GM23338 (cell line): ENCODE measurements around the gene MPND. TPM values are rescaled to one million over a fixed set of nuclear protein-coding genes. Genes with fewer than 3 reads are reported as not detected.
A peak's percentile ranks its signal among the peaks of the same experiment; 100 is the strongest.

Experiments
- ATAC-seq: fragments of 200-7000 bp; cut with Tn5 transposase; 3 replicates; pipeline ENCODE4 v1.9.1; 2020
- DNase-seq: peaks from one replicate; pipeline ENCODE4 v3.0.0-alpha.2; 2015; ENCODE audit warnings: low spot score
- H2AFZ ChIP-seq: fragments of 200-600 bp; sonication (generic); 2 replicates; pipeline ENCODE4 v1.8.0; 2016; ENCODE audit warnings: antibody characterized with exemption, mild to moderate bottlenecking, moderate library complexity
- H3F3A ChIP-seq: fragments of 200-600 bp; sonication (generic); replicated peaks from 2 replicates; pipeline ENCODE4 v1.8.0; 2017; ENCODE audit warnings: antibody characterized with exemption, mixed run types, low read depth
- H3K27ac ChIP-seq: fragments of 200-600 bp; sonication (generic); 2 replicates; pipeline ENCODE4 v1.6.1; 2016; ENCODE audit warnings: low read depth
- H3K27me3 ChIP-seq: fragments of 200-600 bp; sonication (generic); 2 replicates; pipeline ENCODE4 v1.8.0; 2016; ENCODE audit warnings: mild to moderate bottlenecking, mixed run types, moderate library complexity; ENCODE audit not compliant: insufficient read depth
- H3K36me3 ChIP-seq: fragments of 200-600 bp; sonication (generic); 2 replicates; pipeline ENCODE4 v1.8.0; 2016; ENCODE audit warnings: mild to moderate bottlenecking; ENCODE audit not compliant: insufficient read depth
- H3K4me1 ChIP-seq: fragments of 200-600 bp; sonication (generic); 2 replicates; pipeline ENCODE4 v1.8.0; 2016; ENCODE audit warnings: mild to moderate bottlenecking, moderate library complexity; ENCODE audit not compliant: insufficient read depth
- H3K4me2 ChIP-seq: fragments of 200-600 bp; sonication (generic); 2 replicates; pipeline ENCODE4 v1.7.1; 2017; ENCODE audit warnings: mixed run types
- H3K4me3 ChIP-seq: fragments of 200-600 bp; sonication (generic); 2 replicates; pipeline ENCODE4 v1.6.1; 2016; ENCODE audit warnings: mixed run types
- H3K79me2 ChIP-seq: fragments of 200-600 bp; sonication (generic); replicated peaks from 2 replicates; pipeline ENCODE4 v1.8.0; 2017; ENCODE audit warnings: mild to moderate bottlenecking; ENCODE audit not compliant: insufficient read depth
- H3K9me2 ChIP-seq: fragments of 200-600 bp; sonication (generic); 2 replicates; pipeline ENCODE4 v1.8.0; 2017; ENCODE audit not compliant: insufficient read depth
- H4K20me1 ChIP-seq: fragments of 200-600 bp; sonication (generic); replicated peaks from 2 replicates; pipeline ENCODE4 v1.8.0; 2017; ENCODE audit warnings: mild to moderate bottlenecking; ENCODE audit not compliant: insufficient read depth
- H3K27ac Mint-ChIP-seq: 2 replicates; pipeline ENCODE4 v1.8.0; 2020; ENCODE audit warnings: inconsistent platforms, mild to moderate bottlenecking, moderate library complexity, mixed read lengths
- H3K27me3 Mint-ChIP-seq: 3 replicates; pipeline ENCODE4 v1.8.0; 2022; ENCODE audit warnings: low read depth, mild to moderate bottlenecking, moderate library complexity, mixed read lengths, inconsistent platforms; ENCODE audit not compliant: insufficient read depth, poor library complexity
- H3K36me3 Mint-ChIP-seq: 3 replicates; pipeline ENCODE4 v1.8.0; 2021; ENCODE audit warnings: low read depth, mild to moderate bottlenecking, inconsistent platforms, moderate library complexity, mixed read lengths
- H3K4me1 Mint-ChIP-seq: 3 replicates; pipeline ENCODE4 v1.8.0; 2020; ENCODE audit warnings: mild to moderate bottlenecking, inconsistent platforms, mixed read lengths
- H3K4me3 Mint-ChIP-seq: 3 replicates; pipeline ENCODE4 v1.8.0; 2021; ENCODE audit warnings: moderate library complexity, mild to moderate bottlenecking, inconsistent platforms, mixed read lengths
- H3K9me3 Mint-ChIP-seq: 3 replicates; pipeline ENCODE4 v1.8.0; 2020; ENCODE audit warnings: moderate library complexity, mild to moderate bottlenecking, inconsistent platforms, mixed read lengths
- CREB1 ChIP-seq: fragments of 250-450 bp; sonication (Bioruptor Pico); IDR thresholded peaks from 2 replicates; pipeline ENCODE4 v1.5.0; 2020; ENCODE audit warnings: low read depth, mild to moderate bottlenecking, moderate library complexity
- POLR2AphosphoS5 ChIP-seq: IDR thresholded peaks from 2 replicates; pipeline ENCODE4 v1.6.1; 2016; ENCODE audit warnings: antibody characterized with exemption, low read depth
- polyA plus RNA-seq: library from polyadenylated mRNA; unstranded; fragments of >200 nt; fragmentation: Nextera tagmentation; extraction: Ambion mirVana; gene quantifications from 2 replicates; pipeline ENCODE4 v1.2.1, GENCODE V29; 2016
- total RNA-seq: library from RNA; depleted of rRNA; stranded (reverse); fragments of >200 nt; shearing (Covaris generic); gene quantifications from 2 replicates; pipeline ENCODE4 v1.2.3, GENCODE V29; 2014
- TF ChIP-seq, protein P1 (sequence below): fragments of 250-450 bp; sonication (Bioruptor Pico); IDR thresholded peaks from 2 replicates; pipeline ENCODE4 v1.5.0; 2020; ENCODE audit warnings: mild to moderate bottlenecking, moderate library complexity

MPND gene
- total and polyA plus RNA-seq, 2 experiments from 2014 or later, result 11.8 to 15.6 TPM

DNA sequence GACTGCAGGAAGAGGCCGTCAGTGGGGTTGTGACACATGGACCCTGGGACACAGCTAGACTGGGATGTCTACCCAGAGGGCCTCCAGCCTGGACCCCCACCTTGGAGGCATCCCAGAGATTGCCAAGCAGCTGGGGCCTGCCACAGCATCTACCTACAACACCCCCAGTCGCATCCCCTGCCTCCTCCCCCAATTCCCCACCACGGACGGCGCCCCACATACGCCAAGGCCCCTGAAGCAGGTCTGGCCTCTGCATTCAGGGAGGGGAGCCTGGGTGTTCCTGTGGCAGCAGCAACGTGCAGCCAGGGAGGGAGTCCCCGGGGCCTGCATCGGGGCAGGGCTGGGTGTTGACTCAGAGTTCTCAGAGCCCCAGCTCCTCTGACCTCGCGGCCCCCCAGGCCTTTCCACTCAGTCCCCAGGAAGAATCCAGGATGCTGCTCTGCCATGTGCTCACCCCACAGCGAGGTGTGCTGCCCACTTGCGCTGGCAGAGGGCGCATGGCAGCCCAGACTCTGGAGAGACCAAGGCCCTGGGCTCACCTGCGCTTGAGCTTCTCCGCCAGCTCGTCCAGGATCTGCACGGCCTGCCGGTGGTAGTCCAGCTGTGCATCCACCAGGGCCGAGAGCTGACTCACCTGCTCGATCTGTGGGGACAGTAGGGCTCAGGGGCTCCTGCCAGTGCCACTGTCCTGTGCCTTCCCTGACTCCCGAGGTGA lies 19.6 kb downstream of the MPND start (continued):
- TF ChIP-seq, protein P1, sequence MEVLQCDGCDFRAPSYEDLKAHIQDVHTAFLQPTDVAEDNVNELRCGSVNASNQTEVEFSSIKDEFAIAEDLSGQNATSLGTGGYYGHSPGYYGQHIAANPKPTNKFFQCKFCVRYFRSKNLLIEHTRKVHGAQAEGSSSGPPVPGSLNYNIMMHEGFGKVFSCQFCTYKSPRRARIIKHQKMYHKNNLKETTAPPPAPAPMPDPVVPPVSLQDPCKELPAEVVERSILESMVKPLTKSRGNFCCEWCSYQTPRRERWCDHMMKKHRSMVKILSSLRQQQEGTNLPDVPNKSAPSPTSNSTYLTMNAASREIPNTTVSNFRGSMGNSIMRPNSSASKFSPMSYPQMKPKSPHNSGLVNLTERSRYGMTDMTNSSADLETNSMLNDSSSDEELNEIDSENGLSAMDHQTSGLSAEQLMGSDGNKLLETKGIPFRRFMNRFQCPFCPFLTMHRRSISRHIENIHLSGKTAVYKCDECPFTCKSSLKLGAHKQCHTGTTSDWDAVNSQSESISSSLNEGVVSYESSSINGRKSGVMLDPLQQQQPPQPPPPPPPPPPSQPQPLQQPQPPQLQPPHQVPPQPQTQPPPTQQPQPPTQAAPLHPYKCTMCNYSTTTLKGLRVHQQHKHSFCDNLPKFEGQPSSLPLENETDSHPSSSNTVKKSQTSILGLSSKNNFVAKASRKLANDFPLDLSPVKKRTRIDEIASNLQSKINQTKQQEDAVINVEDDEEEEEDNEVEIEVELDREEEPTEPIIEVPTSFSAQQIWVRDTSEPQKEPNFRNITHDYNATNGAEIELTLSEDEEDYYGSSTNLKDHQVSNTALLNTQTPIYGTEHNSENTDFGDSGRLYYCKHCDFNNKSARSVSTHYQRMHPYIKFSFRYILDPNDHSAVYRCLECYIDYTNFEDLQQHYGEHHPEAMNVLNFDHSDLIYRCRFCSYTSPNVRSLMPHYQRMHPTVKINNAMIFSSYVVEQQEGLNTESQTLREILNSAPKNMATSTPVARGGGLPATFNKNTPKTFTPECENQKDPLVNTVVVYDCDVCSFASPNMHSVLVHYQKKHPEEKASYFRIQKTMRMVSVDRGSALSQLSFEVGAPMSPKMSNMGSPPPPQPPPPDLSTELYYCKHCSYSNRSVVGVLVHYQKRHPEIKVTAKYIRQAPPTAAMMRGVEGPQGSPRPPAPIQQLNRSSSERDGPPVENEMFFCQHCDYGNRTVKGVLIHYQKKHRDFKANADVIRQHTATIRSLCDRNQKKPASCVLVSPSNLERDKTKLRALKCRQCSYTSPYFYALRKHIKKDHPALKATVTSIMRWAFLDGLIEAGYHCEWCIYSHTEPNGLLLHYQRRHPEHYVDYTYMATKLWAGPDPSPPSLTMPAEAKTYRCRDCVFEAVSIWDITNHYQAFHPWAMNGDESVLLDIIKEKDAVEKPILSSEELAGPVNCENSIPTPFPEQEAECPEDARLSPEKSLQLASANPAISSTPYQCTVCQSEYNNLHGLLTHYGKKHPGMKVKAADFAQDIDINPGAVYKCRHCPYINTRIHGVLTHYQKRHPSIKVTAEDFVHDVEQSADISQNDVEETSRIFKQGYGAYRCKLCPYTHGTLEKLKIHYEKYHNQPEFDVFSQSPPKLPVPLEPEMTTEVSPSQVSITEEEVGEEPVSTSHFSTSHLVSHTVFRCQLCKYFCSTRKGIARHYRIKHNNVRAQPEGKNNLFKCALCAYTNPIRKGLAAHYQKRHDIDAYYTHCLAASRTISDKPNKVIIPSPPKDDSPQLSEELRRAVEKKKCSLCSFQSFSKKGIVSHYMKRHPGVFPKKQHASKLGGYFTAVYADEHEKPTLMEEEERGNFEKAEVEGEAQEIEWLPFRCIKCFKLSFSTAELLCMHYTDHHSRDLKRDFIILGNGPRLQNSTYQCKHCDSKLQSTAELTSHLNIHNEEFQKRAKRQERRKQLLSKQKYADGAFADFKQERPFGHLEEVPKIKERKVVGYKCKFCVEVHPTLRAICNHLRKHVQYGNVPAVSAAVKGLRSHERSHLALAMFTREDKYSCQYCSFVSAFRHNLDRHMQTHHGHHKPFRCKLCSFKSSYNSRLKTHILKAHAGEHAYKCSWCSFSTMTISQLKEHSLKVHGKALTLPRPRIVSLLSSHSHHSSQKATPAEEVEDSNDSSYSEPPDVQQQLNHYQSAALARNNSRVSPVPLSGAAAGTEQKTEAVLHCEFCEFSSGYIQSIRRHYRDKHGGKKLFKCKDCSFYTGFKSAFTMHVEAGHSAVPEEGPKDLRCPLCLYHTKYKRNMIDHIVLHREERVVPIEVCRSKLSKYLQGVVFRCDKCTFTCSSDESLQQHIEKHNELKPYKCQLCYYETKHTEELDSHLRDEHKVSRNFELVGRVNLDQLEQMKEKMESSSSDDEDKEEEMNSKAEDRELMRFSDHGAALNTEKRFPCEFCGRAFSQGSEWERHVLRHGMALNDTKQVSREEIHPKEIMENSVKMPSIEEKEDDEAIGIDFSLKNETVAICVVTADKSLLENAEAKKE (CRISPR knock-in tag), result no peak

DNA sequence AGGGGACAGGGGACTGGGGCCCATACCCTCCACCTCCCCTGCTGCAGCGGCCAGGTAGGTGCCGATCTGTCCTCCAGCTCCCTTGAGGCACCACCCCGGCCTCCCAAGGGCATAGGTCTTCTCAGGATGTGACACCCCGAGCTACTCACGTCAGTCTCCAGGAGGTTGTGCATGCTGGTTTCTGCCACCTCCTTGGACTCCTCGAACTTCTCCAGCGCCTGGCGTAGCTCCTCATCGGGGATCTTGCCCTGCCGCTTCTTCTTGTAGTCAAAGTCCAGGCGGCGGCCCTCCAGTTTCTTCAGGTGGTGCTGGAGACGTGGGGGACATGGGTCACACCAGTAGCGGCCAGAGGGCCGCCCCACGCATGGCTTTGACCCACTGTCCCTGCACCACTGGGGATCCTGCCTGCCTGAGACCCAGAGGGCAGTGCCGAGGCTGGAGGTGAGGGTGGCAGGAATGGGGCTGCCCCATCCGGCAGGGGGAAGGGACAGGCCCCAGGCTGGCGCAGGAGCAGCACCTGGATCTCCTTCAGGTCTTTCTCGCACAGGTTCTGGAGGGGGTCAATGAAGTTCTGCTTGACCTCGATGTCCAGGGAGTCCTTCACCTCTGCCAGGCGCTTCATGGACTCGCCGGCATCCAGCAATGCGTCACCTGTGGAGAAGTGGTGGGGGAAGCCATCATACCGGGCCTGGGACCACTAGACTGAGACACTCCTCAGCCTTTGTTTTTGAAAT lies 20.4 kb downstream of the MPND start:
- Histone ChIP-seq H3K27me3 (no peaks in the 10 kb centered on the region), H4K20me1 (peaks cover 4% of the 10 kb centered on the region; the same call in 1 of the 2 replicates), H3K79me2 (peaks cover 11% of the 10 kb centered on the region; the same call in 1 of the 2 replicates), H3K36me3 (no peaks in the 10 kb centered on the region), H3K4me2 (no peak overlapping the region), H2AFZ (no peak overlapping the region), H3K9me2 (no peaks in the 10 kb centered on the region), H3F3A (peaks cover 26% of the 10 kb centered on the region), H3K4me1 (no peaks in the 10 kb centered on the region; the same call in 1 of the 2 replicates), H3K4me3 (no peak overlapping the region), H3K27ac (no peak overlapping the region)
- DNase-seq (no peak), ATAC-seq (no peak)
- Mint-ChIP-seq H3K36me3 (peaks cover 20% of the 10 kb centered on the region), H3K9me3 (no peaks in the 10 kb centered on the region), H3K27ac (no peak overlapping the region), H3K27me3 (peaks cover 32% of the 10 kb centered on the region), H3K4me3 (no peak overlapping the region), H3K4me1 (peaks cover 14% of the 10 kb centered on the region)
- TF ChIP-seq CREB1 (CRISPR knock-in tag), result no peak
- peak; percentile 52; the same call in 1 of the 2 replicates for TF ChIP-seq POLR2AphosphoS5
